Measurements from ENCODE around the gene ZNF236.
"Not testable (repeated sequence)": the region's sequence is repeated elsewhere in the genome, so short reads cannot be mapped to it uniquely, and the experiment has no call there.

The ZNF236 gene

GRCh38 chr18:77006305-77007175 lies 184.2 kb downstream of the ZNF236 start:
- DNase-seq (ENCODE audit: low read depth) = no peak

GRCh38 chr18:77007251-77007650 lies 184.9 kb downstream of the ZNF236 start:
- no peak for DNase-seq (ENCODE audit: low read depth)

- no peak for DNase-seq (ENCODE audit: low read depth)
Observed at GRCh38 chr18:77008006-77008405, 185.6 kb downstream of the ZNF236 start.

- no peak for DNase-seq (ENCODE audit: low read depth)
Observed at GRCh38 chr18:77008576-77009315, 186.4 kb downstream of the ZNF236 start.

DNA sequence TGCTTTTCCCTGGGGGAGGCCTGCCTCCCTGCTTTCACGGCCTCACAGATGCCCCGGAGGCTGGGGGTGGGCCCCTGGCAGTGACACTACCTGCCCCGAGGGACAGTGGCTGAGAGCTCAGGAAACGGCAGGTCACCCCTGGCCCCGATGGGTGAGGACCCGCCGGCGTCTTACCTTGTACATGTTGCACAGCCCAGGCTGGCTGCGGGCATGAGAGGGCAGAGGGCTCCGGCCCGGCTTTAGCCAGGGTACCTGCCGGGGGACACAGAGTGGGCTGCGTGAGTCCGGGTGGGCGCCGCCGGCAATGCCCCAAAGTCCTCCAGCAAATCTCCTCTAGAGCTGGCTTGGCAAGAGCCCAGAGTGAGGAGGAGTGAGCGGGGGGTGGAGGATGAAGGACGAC lies 187.3 kb downstream of the ZNF236 start:
- DNase-seq (ENCODE audit: low read depth) = no peak

- DNase-seq (ENCODE audit: low read depth) = no peak
Observed at GRCh38 chr18:77012120-77012519, 189.8 kb downstream of the ZNF236 start.

DNA sequence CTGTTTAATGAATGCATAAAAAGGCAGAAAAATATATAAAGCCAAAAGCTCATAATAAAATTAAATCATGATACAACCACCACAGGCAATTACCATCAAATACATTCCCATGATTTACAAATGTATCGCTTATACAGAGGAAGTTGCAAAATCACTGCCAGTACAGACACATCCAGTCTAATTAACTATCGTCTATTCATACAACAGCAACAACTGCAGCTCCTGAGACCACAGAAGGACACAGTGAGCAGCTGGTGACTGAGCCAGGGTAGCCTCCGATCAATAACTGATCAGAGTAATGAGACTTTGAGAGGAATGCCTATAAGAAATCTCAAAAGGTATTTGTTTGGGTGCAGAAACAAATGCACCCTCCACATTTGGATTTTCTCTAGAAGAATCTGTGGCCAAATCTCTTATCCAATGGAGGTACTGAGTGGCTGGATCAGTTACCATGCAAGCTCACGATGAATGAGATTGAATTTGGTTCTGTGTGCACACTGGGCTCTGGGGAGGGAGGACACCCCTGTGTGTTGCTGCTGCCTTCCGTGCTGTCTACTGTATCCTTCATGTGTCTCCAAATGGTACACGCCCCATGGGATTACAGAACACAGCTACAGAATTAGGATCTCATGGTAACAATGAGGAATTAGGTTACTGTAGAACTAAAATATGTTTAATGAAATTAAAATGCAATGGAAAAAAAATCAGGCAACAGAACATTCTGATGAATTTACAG lies 190.6 kb downstream of the ZNF236 start:
- no peak for DNase-seq (ENCODE audit: low read depth)

- no peak for DNase-seq (ENCODE audit: low read depth)
Observed at GRCh38 chr18:77013811-77014521, 191.6 kb downstream of the ZNF236 start.

- no peak for DNase-seq (ENCODE audit: low read depth)
Observed at GRCh38 chr18:77014538-77014937, 192.2 kb downstream of the ZNF236 start.

DNA sequence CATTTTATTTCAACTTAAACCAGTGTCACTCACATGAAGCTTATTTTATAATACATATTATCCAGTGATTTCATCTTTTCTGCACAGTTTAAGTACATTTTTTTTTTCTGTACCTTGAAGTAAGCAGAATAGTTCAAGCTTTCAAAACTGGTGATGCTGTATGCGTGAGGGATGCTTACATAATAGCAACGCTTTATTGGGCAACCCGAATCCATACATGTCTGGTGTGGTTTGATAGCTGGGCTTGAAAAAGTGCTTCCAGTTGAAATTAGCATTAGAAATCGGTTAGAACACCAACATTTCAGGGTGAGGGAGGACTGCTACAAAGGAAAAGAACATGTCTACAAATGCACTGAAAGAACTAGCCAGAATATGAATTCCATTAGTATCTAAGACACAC lies 192.8 kb downstream of the ZNF236 start:
- no peak for DNase-seq (ENCODE audit: low read depth)

GRCh38 chr18:77015771-77016710 lies 193.7 kb downstream of the ZNF236 start:
- DNase-seq (ENCODE audit: low read depth) = no peak

GRCh38 chr18:77016936-77017335 lies 194.6 kb downstream of the ZNF236 start:
- no peak for DNase-seq (ENCODE audit: low read depth)

- no peak for DNase-seq (ENCODE audit: low read depth)
Observed at GRCh38 chr18:77017355-77017754, 195.0 kb downstream of the ZNF236 start.

DNA sequence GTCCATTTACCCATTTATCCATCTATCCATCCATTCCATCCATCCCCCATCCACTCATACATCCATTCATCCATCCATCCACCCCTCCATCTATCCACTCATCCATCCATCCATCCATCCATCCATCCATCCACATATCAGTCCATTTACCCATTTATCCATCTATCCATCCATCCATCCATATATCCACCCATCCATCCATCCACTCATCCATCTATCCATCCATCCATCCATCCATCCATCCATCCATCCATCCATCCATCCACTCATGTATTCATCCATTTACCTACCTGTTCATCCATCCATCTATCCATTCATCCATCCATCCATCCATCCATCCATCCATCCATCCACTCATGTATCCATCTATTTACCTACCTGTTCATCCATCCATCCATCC lies 196.3 kb downstream of the ZNF236 start:
- not testable (repeated sequence) for DNase-seq (ENCODE audit: low read depth)

GRCh38 chr18:77019641-77020040 lies 197.3 kb downstream of the ZNF236 start:
- no peak for DNase-seq (ENCODE audit: low read depth)
